ENCODE measurements around the gene UFC1.

DNA sequence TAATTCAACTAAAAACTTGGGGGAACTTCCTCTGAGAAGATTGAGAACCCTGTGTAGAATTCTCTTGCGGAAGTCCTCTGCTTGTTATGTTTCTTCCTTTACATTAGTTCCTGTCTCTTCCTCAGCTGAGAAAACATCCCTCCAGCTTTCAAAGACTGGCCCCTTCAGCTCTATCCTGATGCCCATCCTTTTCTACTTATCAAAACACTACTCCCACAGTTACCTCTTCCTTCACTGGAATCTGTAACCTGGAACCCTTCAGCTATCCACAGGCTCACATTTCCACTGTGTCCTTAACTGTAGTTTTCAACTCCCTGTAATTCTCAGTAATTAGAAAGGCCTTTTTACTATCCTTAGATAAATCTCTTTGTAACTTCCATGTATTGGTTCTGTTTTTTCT lies 15.3 kb upstream of the UFC1 start:
- TF ChIP-seq, protein P1, sequence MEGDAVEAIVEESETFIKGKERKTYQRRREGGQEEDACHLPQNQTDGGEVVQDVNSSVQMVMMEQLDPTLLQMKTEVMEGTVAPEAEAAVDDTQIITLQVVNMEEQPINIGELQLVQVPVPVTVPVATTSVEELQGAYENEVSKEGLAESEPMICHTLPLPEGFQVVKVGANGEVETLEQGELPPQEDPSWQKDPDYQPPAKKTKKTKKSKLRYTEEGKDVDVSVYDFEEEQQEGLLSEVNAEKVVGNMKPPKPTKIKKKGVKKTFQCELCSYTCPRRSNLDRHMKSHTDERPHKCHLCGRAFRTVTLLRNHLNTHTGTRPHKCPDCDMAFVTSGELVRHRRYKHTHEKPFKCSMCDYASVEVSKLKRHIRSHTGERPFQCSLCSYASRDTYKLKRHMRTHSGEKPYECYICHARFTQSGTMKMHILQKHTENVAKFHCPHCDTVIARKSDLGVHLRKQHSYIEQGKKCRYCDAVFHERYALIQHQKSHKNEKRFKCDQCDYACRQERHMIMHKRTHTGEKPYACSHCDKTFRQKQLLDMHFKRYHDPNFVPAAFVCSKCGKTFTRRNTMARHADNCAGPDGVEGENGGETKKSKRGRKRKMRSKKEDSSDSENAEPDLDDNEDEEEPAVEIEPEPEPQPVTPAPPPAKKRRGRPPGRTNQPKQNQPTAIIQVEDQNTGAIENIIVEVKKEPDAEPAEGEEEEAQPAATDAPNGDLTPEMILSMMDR (IDR thresholded peaks at IDR 0.05) = no peak
- TF ChIP-seq EZH2 (IDR thresholded peaks at IDR 0.05; ENCODE audit: borderline replicate concordance, insufficient read depth, low read depth, low read length, poor library complexity, severe bottlenecking) = no peak
